Measurements from ENCODE around the gene RHOBTB1.

The RHOBTB1 gene

DNA sequence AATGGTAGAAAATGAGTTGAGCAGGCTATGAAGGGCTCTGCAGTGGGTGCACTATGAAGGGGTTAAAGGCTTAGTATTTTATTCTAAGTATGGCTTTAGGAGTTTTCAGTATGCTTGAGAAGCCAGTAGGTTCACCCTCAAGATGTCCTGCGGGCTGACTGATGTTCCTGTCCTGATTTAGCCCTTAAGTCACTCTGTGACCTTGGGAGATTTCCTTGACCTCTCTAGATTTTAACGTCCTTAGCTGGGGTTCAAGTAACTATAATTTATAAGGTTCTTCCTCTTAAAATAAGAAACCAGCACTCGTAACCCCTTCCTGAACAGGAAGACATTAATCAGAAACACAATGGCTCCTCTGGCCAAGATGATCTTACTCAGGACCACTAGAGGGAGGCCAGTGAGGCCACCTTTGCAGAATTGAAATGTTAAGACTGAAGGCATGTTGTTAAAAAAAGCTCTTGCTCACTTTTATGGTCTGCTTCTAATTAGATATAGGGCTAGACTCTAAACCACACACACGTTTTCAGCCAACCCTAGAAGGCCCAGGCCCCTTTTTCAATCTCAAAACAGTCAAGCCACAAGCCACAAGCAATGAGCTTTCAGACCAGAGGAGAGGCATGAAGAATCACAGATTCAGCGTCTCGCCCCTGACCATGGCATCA lies 123.8 kb downstream of the RHOBTB1 start:
- DNase-seq (ENCODE audit: low spot score) = no peak
